CD4-positive, alpha-beta T cell treated with Interleukin-21 for 1 hour (primary cell): Measurements from ENCODE around the gene TRMT11.
A peak's percentile ranks its signal among the peaks of the same experiment; 100 is the strongest.
"Not testable (repeated sequence)": the region's sequence is repeated elsewhere in the genome, so short reads cannot be mapped to it uniquely, and the experiment has no call there.

ENCODE experiments used
- DNase-seq: peaks from one replicate; pipeline ENCODE4 v3.0.0-alpha.2; 2020

Gene TRMT11

GRCh38 chr6:125986301-125987025, at the start of gene TRMT11:
Gene TRMT11 (plus strand): TSS chr6:125986540. CDS start chr6:125986551, 11 bp downstream.
- peak; percentile 87 for DNase-seq

GRCh38 chr6:125939026-125939425, 47.3 kb upstream of the TRMT11 start:
- DNase-seq, result no peak

- DNase-seq, result no peak
Observed at GRCh38 chr6:125939791-125940190, 46.5 kb upstream of the TRMT11 start.

GRCh38 chr6:125940247-125941041, 45.9 kb upstream of the TRMT11 start:
- no peak for DNase-seq

GRCh38 chr6:125942672-125943527, 43.4 kb upstream of the TRMT11 start:
- no peak for DNase-seq

GRCh38 chr6:125943528-125944433, 42.6 kb upstream of the TRMT11 start:
- DNase-seq, result no peak

GRCh38 chr6:125944434-125944816, 41.9 kb upstream of the TRMT11 start:
- no peak for DNase-seq

- no peak for DNase-seq
Observed at GRCh38 chr6:125944896-125945295, 41.4 kb upstream of the TRMT11 start.

- no peak for DNase-seq
Observed at GRCh38 chr6:125945378-125946141, 40.8 kb upstream of the TRMT11 start.

- no peak for DNase-seq
Observed at GRCh38 chr6:125947615-125948014, 38.7 kb upstream of the TRMT11 start.

- no peak for DNase-seq
Observed at GRCh38 chr6:125948455-125948854, 37.9 kb upstream of the TRMT11 start.

GRCh38 chr6:125949069-125949468, 37.3 kb upstream of the TRMT11 start:
- no peak for DNase-seq

- no peak for DNase-seq
Observed at GRCh38 chr6:125950293-125950692, 36.0 kb upstream of the TRMT11 start.

- not testable (repeated sequence) for DNase-seq
Observed at GRCh38 chr6:125950716-125951115, 35.6 kb upstream of the TRMT11 start.

- no peak for DNase-seq
Observed at GRCh38 chr6:125951323-125951722, 35.0 kb upstream of the TRMT11 start.

GRCh38 chr6:125952764-125953501, 33.4 kb upstream of the TRMT11 start:
- no peak for DNase-seq

GRCh38 chr6:125953502-125953875, 32.9 kb upstream of the TRMT11 start:
- no peak for DNase-seq

GRCh38 chr6:125954735-125955339, 31.5 kb upstream of the TRMT11 start:
- DNase-seq, result no peak

- no peak for DNase-seq
Observed at GRCh38 chr6:125955973-125956372, 30.4 kb upstream of the TRMT11 start.
